Measurements from ENCODE around the gene SRM.
A peak's percentile ranks its signal among the peaks of the same experiment; 100 is the strongest.
"Not testable (repeated sequence)": the region's sequence is repeated elsewhere in the genome, so short reads cannot be mapped to it uniquely, and the experiment has no call there.

SRM gene

GRCh38 chr1:11059968-11060830 lies at the start of gene SRM:
Gene SRM, minus strand, starts transcription at chr1:11060018. Its CDS starts 75 bp downstream, at chr1:11059943.
- peak; percentile 67; the same call in 1 of the 2 replicates for TF ChIP-seq POLR2A (IDR thresholded peaks at IDR 0.05; ENCODE audit: low read depth, low read length)
- FAIRE-seq (no peak), DNase-seq (ENCODE audit: insufficient read length, low spot score) (peak; percentile 94)

- DNase-seq (ENCODE audit: insufficient read length, low spot score) (no peak), FAIRE-seq (no peak)
- no peak for TF ChIP-seq POLR2A (IDR thresholded peaks at IDR 0.05; ENCODE audit: low read depth, low read length)
Measured at GRCh38 chr1:11109047-11109760, 49.4 kb upstream of the SRM start.

- no peak for TF ChIP-seq POLR2A (IDR thresholded peaks at IDR 0.05; ENCODE audit: low read depth, low read length)
- no peak for DNase-seq (ENCODE audit: insufficient read length, low spot score)
- no peak for FAIRE-seq
Measured at GRCh38 chr1:11107599-11107998, 47.8 kb upstream of the SRM start.

- TF ChIP-seq POLR2A (IDR thresholded peaks at IDR 0.05; ENCODE audit: low read depth, low read length) = no peak
- FAIRE-seq = no peak
- no peak for DNase-seq (ENCODE audit: insufficient read length, low spot score)
Measured at GRCh38 chr1:11105586-11105985, 45.8 kb upstream of the SRM start.

- FAIRE-seq = no peak
- no peak for DNase-seq (ENCODE audit: insufficient read length, low spot score)
- TF ChIP-seq POLR2A (IDR thresholded peaks at IDR 0.05; ENCODE audit: low read depth, low read length) = no peak
Measured at GRCh38 chr1:11101347-11101746, 41.5 kb upstream of the SRM start.

GRCh38 chr1:11100806-11101205 lies 41.0 kb upstream of the SRM start:
- not testable (repeated sequence) for FAIRE-seq; DNase-seq (ENCODE audit: insufficient read length, low spot score)

- no peak for TF ChIP-seq POLR2A (IDR thresholded peaks at IDR 0.05; ENCODE audit: low read depth, low read length)
- no peak for DNase-seq (ENCODE audit: insufficient read length, low spot score)
- no peak for FAIRE-seq
Measured at GRCh38 chr1:11100149-11100493, 40.3 kb upstream of the SRM start.

GRCh38 chr1:11099310-11100148 lies 39.7 kb upstream of the SRM start, which contains the start of gene EXOSC10:
Gene EXOSC10, minus strand, starts transcription at chr1:11099869. Its CDS starts 38 bp downstream, at chr1:11099831.
- DNase-seq (ENCODE audit: insufficient read length, low spot score) = peak; percentile 84
- no peak for FAIRE-seq
- peak; percentile 40; the same call in 1 of the 2 replicates for TF ChIP-seq POLR2A (IDR thresholded peaks at IDR 0.05; ENCODE audit: low read depth, low read length)

- TF ChIP-seq POLR2A (IDR thresholded peaks at IDR 0.05; ENCODE audit: low read depth, low read length) = no peak
- DNase-seq (ENCODE audit: insufficient read length, low spot score) (no peak), FAIRE-seq (no peak)
Measured at GRCh38 chr1:11098931-11099309, 39.1 kb upstream of the SRM start.

- not testable (repeated sequence) for FAIRE-seq; DNase-seq (ENCODE audit: insufficient read length, low spot score)
Measured at GRCh38 chr1:11083784-11084183, 24.0 kb upstream of the SRM start.

GRCh38 chr1:11080931-11081330 lies 21.1 kb upstream of the SRM start:
- no peak for FAIRE-seq
- TF ChIP-seq POLR2A (IDR thresholded peaks at IDR 0.05; ENCODE audit: low read depth, low read length) = no peak
- DNase-seq (ENCODE audit: insufficient read length, low spot score) = no peak

GRCh38 chr1:11078631-11079030 lies 18.8 kb upstream of the SRM start:
- no peak for TF ChIP-seq POLR2A (IDR thresholded peaks at IDR 0.05; ENCODE audit: low read depth, low read length)
- FAIRE-seq (peak; percentile 45), DNase-seq (ENCODE audit: insufficient read length, low spot score) (no peak)

- FAIRE-seq = not testable (repeated sequence)
Measured at GRCh38 chr1:11073398-11073797, 13.6 kb upstream of the SRM start.

More at GRCh38 chr1:11073398-11073797, 13.6 kb upstream of the SRM start:
- DNase-seq (ENCODE audit: insufficient read length, low spot score) = not testable (repeated sequence)

Data from H54 (cell line).